Measurements from ENCODE around the gene NOS2.
A peak's percentile ranks its signal among the peaks of the same experiment; 100 is the strongest.
"Not testable (repeated sequence)": the region's sequence is repeated elsewhere in the genome, so short reads cannot be mapped to it uniquely, and the experiment has no call there.

The NOS2 gene

DNA sequence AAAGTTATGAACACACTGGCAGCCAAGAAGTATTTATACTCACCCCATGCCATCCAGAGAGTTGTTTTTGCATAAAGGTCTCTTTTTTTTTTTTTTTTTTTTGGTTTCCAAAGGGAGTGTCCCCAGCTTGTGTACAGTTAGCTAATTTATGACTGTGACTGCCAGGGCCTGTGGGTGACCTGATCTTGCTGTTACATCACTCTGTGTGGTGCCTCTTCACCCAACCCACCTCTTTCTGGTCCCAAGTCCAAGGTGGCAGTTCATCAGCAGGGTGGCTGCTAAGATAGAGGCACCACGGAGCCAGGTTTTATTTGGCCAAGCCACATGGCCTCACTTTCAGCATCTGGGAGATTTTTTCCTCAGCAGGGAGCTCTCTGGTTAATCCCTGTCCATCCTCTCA lies at the start of gene NOS2:
Gene NOS2 (minus strand): TSS at position 8 of the 400 bp plus-strand sequence. CDS start 1,720 bp downstream, outside the sequence.
- DNase-seq: no peak

DNA sequence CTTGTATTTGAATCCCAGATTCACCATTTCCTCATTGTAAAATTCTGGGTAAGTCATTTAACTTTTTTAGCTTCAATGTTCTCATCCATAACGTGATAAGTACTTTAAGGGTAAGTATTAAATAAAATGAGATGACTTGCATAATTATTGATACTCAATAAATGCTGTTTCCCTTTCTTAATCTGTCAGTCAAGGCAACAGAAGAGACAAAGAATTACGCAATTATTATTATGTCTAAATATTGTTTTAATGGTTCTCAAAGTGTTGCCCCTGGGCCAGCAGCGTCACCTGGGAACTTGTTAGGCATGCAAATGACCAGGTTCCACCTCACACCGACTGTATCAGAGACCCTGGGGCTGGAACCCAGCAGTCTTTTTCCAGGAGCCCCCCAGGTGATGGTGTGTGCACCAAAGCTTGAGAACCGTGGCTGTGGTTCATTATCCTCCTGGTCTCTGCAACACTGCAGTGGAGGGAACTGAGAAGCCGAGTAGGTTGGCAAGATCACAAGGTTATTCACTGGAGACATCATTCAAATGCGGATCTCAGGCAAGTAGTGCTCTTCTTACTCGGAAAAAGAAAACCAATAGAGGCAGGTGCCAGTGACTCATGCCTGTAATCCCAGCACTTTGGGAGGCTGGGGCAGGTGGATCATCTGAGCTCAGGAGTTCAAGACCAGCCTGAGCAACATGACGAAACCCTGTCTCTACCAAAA lies 49.3 kb upstream of the NOS2 start:
- no peak for DNase-seq

DNA sequence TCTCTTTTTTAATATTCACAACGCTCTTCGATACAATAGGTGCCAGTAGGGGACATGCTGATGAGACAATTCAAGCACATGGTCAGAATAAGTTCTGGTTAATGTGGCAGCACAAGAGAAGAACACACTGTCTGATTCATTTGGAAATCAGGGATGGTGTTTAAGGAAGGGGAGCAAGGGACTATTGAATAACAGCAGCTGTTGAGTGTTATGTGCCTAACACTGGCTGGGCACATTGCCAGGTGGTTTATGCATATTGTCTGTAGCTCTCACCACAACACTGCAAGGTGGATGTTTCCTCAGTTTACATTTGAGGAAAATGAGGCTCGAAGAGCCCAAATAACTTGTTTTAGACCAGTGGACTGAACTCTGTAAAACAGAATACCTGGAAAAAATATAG lies 48.6 kb upstream of the NOS2 start:
- no peak for DNase-seq

- DNase-seq: peak; percentile 5
These were observed 46.5 kb upstream of the NOS2 start for GRCh38 chr17:27846808-27847307.

DNA sequence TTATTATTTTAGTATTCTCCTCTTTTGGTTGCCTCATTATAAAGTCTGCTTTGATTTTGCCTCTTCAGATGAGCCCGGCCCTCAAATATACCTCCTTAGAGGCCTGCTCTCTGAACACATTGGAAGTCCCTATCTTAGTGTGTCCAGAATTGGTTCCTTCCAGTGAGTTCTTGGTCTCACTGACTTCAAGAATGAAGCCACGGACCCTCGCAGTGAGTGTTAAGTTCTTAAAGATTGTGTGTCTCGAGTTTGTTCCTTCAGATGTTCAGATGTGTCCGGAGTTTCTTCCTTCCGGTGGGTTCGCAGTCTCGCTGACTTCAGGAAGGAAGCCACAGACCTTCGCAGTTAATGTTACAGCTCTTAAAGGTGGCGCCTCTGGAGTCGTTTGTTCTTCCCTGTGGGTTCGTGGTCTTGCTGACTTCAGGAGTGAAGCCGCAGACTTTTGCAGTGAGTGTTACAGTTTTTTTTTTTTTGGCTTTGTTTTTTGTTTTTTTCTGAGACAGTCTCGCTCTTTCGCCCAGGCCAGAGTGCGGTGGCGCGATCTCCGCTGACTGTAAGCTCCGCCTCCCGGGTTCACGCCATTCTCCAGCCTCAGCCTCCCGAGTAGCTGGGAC lies 45.8 kb upstream of the NOS2 start:
- peak; percentile 52 for DNase-seq

GRCh38 chr17:27845264-27846041 lies 45.1 kb upstream of the NOS2 start:
- DNase-seq: no peak

DNA sequence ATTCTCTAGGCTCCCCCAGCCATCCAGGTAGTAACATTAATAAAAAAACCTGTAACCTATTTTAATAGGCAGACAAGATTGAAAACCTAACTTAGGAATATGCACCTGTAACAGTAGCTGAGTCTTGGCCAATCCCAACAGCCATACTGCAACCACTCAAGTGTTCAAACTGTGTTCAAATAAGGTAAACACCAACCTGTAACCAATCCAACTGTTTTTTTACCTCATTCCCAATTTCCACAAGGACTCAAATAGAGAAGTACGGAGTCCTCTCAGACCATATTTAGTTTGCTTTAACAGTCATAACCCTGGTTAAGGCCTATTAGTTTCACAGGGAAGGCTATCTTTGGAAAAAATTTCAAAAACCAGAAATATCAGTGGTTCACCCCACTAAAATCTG lies 40.4 kb upstream of the NOS2 start:
- no peak for DNase-seq

GRCh38 chr17:27840406-27840678 lies 40.0 kb upstream of the NOS2 start:
- DNase-seq: not testable (repeated sequence)

DNA sequence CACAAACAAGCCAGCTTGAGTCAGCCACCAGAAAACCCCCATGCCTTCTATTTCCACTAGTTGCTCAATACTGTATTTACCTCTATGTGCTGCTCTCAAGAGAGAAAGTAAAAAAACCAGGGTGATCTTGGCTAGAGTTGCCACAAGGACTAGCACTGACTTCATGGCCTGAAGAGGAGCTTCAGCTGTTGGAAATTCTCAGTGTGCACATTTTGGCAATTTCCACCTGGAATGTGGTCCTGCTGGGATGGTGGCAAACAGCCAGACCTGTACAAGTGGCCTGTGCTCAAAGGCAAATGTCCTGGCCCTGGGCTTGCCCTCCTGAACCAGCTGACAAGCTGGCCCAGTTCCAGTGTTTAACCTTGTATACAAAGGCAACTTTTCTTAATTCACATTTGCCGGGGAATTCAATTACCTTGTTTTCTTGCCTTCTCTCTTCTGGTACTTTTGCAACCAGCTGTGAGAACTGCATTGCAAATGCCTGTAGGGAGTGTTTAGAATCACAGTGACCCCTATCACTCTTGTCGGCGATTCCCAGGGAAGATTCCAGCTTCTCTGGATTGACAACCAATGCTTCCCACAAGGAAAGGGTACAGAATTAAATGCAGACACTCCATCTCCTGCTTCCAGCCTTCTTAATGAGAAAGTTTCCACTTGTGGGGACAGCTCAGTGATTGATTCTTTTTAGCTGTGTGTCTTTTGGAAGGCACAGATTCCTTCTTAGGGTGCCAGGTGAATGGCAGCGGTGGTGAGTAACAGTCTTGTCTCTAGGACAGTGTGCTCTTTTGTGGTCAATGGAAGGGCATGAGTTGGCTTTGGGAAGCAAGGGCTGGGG lies 39.5 kb upstream of the NOS2 start:
- DNase-seq: not testable (repeated sequence)

GRCh38 chr17:27838607-27839006 lies 38.3 kb upstream of the NOS2 start:
- DNase-seq: not testable (repeated sequence)

DNA sequence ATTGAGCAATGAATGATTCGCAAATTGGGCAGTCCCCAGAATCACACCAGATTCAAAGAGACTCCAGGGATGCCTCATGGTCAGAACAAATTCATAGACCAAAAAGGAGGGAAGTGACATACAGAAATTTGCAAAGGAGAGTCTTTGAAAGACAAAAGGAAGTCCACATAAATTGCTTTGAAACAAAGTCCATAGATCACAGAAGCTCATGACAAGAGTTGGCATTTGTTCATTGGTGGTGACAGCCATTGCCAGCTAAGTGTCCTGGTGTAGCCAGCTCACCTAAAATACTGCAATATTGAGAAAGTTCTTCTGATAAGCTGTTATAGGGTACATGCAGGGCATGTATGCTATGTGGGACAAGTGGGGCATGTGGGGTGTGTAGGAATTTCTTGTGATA lies 37.4 kb upstream of the NOS2 start:
- DNase-seq: not testable (repeated sequence)

- DNase-seq: no peak
These were observed 36.3 kb upstream of the NOS2 start for GRCh38 chr17:27836651-27837050.

DNA sequence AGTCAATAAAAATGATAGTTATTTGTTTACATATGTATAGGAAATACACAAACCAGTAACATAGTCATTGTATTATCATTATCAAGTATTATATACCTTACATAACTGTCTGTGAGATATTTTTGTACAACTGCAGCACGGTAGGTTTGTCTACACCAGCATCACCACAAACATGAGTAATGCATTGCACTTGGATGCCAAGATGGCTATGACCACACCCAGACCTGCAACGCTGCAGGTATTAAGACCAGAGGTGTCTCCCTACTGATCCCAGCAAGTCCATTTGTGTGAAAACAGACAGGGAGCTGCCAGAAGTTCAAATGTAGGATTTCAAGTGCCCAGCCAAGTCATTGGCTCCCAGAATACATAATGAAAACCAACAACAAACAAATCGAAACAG lies 34.2 kb upstream of the NOS2 start:
- DNase-seq: no peak

- no peak for DNase-seq
These were observed 32.5 kb upstream of the NOS2 start for GRCh38 chr17:27832831-27833230.

DNA sequence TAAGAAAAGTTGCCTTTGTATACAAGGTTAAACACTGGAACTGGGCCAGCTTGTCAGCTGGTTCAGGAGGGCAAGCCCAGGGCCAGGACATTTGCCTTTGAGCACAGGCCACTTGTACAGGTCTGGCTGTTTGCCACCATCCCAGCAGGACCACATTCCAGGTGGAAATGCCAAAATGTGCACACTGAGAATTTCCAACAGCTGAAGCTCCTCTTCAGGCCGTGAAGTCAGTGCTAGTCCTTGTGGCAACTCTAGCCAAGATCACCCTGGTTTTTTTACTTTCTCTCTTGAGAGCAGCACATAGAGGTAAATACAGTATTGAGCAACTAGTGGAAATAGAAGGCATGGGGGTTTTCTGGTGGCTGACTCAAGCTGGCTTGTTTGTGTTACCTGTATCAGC lies 29.6 kb upstream of the NOS2 start:
- not testable (repeated sequence) for DNase-seq

DNA sequence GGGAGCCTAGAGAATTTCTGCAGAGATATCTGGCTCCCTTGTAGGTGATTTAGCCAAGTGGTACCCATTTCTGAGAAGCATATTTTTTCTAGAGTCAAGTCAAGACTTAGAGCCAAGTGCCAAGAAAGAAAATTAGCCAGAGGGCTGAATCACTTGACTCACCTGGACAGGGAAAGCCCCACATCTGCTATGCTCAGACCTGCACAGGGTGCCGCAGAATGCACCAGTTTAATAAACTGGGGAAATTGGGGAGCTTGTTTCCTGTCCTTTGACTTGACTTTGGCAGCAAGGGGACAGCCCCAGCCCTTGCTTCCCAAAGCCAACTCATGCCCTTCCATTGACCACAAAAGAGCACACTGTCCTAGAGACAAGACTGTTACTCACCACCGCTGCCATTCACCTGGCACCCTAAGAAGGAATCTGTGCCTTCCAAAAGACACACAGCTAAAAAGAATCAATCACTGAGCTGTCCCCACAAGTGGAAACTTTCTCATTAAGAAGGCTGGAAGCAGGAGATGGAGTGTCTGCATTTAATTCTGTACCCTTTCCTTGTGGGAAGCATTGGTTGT lies 28.9 kb upstream of the NOS2 start:
- DNase-seq: not testable (repeated sequence)

- DNase-seq: no peak
These were observed 25.1 kb upstream of the NOS2 start for GRCh38 chr17:27825459-27825858.

DNA sequence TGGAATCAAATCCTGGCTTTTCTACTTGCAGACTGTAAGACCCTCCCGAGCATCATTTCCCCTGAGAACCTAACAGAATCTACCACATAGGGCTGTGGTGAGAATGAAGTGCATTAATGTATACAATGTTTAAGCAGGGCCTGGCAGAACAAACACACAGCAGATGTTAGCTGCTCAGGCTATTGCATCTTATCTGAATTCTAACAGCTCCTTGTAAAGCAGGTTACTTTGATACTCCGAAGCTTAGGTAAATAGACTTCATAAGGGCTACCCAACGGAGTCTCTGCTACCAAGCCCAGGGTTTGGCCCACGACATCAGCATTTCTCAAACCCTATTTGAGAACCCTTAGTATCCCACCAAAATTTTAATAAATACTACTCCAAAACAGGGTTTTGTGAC lies 24.4 kb upstream of the NOS2 start:
- DNase-seq: no peak

DNA sequence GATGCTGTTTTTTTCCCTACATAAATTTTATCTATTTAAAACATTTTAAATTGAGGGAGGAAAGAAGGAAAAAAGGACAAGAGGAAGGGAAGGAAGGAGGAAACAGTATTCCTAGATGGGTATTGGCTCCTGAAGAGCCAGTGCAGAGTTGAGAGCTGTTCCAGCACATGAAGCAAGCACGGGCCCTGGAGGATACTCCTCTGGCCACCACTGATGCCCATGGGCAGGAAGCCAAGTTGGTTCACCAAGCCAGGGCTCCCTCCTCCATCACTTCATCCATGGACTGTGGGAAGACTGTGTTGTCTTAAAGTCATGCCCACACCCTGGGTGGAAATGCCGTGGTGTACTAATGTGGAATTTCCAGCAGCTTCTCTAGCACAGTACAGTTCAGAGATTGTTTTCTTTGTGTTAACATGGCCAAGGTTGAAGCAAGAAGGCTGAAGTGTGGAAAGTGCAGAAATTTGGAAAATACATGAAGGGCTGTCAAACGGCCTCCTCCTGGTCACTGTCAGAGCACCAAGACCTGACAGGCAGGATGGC lies 23.9 kb upstream of the NOS2 start:
- no peak for DNase-seq

DNA sequence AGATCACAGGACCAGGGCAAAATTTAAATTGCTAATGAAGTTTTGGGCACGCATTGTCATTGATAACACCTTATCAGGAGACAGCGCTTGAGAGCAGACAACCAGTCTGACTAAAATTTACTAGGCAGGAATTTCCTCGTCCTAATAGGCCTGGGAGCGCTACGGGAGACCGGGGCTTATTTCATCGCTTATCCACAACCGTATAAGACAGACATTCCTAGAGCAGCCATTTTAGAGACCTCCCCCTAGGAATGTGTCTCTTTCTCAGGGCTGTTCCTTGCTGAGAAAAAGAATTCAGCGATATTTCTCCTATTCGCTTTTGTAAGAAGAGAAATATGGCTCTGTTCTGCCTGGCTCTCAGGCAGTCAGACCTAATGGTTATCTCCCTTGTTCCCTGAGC lies 21.8 kb upstream of the NOS2 start:
- DNase-seq: not testable (repeated sequence)

GRCh38 chr17:27821318-27821717 lies 21.0 kb upstream of the NOS2 start:
- no peak for DNase-seq

GRCh38 chr17:27819145-27819544 lies 18.8 kb upstream of the NOS2 start:
- no peak for DNase-seq

Data from CD4-positive, alpha-beta T cell treated with Interleukin-21 for 1 hour (primary cell).